Brain microvascular endothelial cell (primary cell): ENCODE measurements around the gene KCTD6.

Source experiments
- DNase-seq: peaks from one replicate; pipeline ENCODE4 v3.0.0-alpha.2; 2020
- H3K27ac ChIP-seq: fragments of 250-450 bp; sonication (Bioruptor Pico); 2 replicates; pipeline ENCODE4 v1.5.1; 2020; ENCODE audit warnings: mild to moderate bottlenecking, moderate library complexity
- H3K27me3 ChIP-seq: fragments of 250-450 bp; sonication (Bioruptor Pico); replicated peaks from 2 replicates; pipeline ENCODE4 v1.5.1; 2020; ENCODE audit warnings: mild to moderate bottlenecking
- H3K36me3 ChIP-seq: fragments of 250-450 bp; sonication (Bioruptor Pico); replicated peaks from 2 replicates; pipeline ENCODE4 v1.5.1; 2020; ENCODE audit warnings: mild to moderate bottlenecking
- H3K4me3 ChIP-seq: 2 replicates; pipeline ENCODE4 v1.5.1; 2011; ENCODE audit warnings: low read depth, mild to moderate bottlenecking, control low read depth, low read length, moderate library complexity
- CTCF ChIP-seq: IDR thresholded peaks from 2 replicates; pipeline ENCODE4 v1.5.1; 2011; ENCODE audit warnings: low read depth, mild to moderate bottlenecking, moderate library complexity, low read length, control low read depth, inconsistent platforms; ENCODE audit errors: missing control alignments
- in situ Hi-C: cut with HindIII; loops from 2 replicates; pipeline ENCODE4 v1.10.0; 2017; ENCODE audit warnings: low sequenced_read_pairs, low pct_ligation_motif_present

Gene KCTD6

GRCh38 chr3:58491506-58492402, at the start of gene KCTD6:
Gene KCTD6, plus strand, starts transcription at chr3:58492096. Its CDS starts 6,660 bp downstream, at chr3:58498756.
- H3K36me3 ChIP-seq = no peaks in the 10 kb centered on the region
- no peaks in the 10 kb centered on the region for H3K27me3 ChIP-seq
- H3K4me3 ChIP-seq = peak within 1 kb of the TSS; percentile 72
- in situ Hi-C loops = no loop called here
- peak; percentile 65 for TF ChIP-seq CTCF
- peak; percentile 84 for DNase-seq
- no peak within 1 kb of the TSS for H3K27ac ChIP-seq

GRCh38 chr3:58452176-58452575, 39.7 kb upstream of the KCTD6 start:
- no peak for TF ChIP-seq CTCF
- DNase-seq = no peak
- no peaks in the 10 kb centered on the region for H3K27me3 ChIP-seq
- no peak overlapping the region for H3K4me3 ChIP-seq
- in situ Hi-C loops = no loop called here
- no peak overlapping the region for H3K27ac ChIP-seq
- no peaks in the 10 kb centered on the region for H3K36me3 ChIP-seq

GRCh38 chr3:58459160-58459559, 32.7 kb upstream of the KCTD6 start:
- DNase-seq = no peak
- no peaks in the 10 kb centered on the region for H3K36me3 ChIP-seq
- in situ Hi-C loops = no loop called here

GRCh38 chr3:58462829-58463180, 29.1 kb upstream of the KCTD6 start:
- H3K27me3 ChIP-seq = no peaks in the 10 kb centered on the region
- H3K27ac ChIP-seq = no peak overlapping the region
- in situ Hi-C loops = no loop called here
- H3K4me3 ChIP-seq = no peak overlapping the region
- TF ChIP-seq CTCF = no peak
- no peaks in the 10 kb centered on the region for H3K36me3 ChIP-seq
- DNase-seq = no peak

More at GRCh38 chr3:58459160-58459559, 32.7 kb upstream of the KCTD6 start:
- Histone ChIP-seq H3K27me3 (no peaks in the 10 kb centered on the region), H3K4me3 (no peak overlapping the region), H3K27ac (no peak overlapping the region)
- no peak for TF ChIP-seq CTCF

- Histone ChIP-seq H3K27me3 (no peaks in the 10 kb centered on the region), H3K36me3 (no peaks in the 10 kb centered on the region), H3K4me3 (peak overlapping the region; percentile 13), H3K27ac (no peak overlapping the region)
- DNase-seq = peak; percentile 85
- peak; percentile 91 for TF ChIP-seq CTCF
- in situ Hi-C loops = no loop called here
These were observed 28.5 kb upstream of the KCTD6 start for GRCh38 chr3:58463181-58463941.
